Urinary bladder (tissue), 4 donors: ENCODE measurements around the gene KDELR3. TPM values are rescaled to one million over a fixed set of nuclear protein-coding genes. Genes with fewer than 3 reads are reported as not detected.

Experiments
- DNase-seq: peaks from one replicate; pipeline ENCODE4 v3.0.0-alpha.2; 2015; ENCODE audit errors: extremely low spot score
- H3K27ac ChIP-seq: one replicate; pipeline ENCODE4 v1.5.1; 2013; ENCODE audit warnings: low read depth, mild to moderate bottlenecking, moderate library complexity
- H3K36me3 ChIP-seq: one replicate; pipeline ENCODE4 v1.6.1; 2013; ENCODE audit warnings: mild to moderate bottlenecking, moderate library complexity; ENCODE audit not compliant: insufficient read depth
- H3K4me1 ChIP-seq: one replicate; pipeline ENCODE4 v1.6.1; 2013; ENCODE audit warnings: mild to moderate bottlenecking, moderate library complexity; ENCODE audit not compliant: insufficient read depth
- H3K4me3 ChIP-seq: one replicate; pipeline ENCODE4 v1.5.1; 2013; ENCODE audit warnings: low read depth, low read length
- WGBS: extraction: QIAGEN DNeasy Blood & Tissue Kit; methylation state at CpG from one replicate; pipeline ENCODE4 v1.1.7; 2013; 5-methylcytosine and 5-hydroxymethylcytosine counted together
- polyA plus RNA-seq: library from polyadenylated mRNA; stranded (reverse); fragments of 200-250 nt; gene quantifications from one replicate; pipeline ENCODE4 v1.2.3, GENCODE V29; 2013
- total RNA-seq: library from RNA; depleted of rRNA; stranded (reverse); fragments of >200 nt; gene quantifications from one replicate; pipeline ENCODE4 v1.2.3, GENCODE V29; 2014
- donor health status: healthy with polysubstance abuse.
- donor health status: healthy.

The KDELR3 gene
- total and polyA plus RNA-seq, 2 donors: 4.7 to 75.7 TPM

DNA sequence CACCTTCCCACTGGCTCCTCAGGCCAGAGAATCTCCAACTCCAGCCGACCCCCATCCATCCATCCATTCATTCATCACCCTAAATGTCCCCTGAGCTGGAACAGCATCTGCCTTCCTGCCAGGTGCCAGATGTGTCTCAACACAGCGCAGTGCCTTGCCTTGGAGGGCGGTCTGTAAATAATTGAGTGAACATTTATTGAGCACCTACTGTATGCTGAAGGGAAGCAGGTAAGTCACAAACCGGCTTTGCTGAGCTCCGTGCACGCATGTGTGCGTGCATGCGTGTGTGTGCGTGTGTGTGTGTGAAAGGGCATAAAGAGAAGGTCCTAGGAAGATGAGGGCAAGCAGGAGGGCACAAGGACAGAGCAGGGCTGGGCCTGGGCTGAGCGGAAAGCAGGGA, 23.1 kb upstream of the KDELR3 start:
- Histone ChIP-seq H3K36me3 (no peaks in the 10 kb centered on the region), H3K27ac (no peak overlapping the region), H3K4me1 (no peaks in the 10 kb centered on the region), H3K4me3 (no peak overlapping the region)
- DNase-seq: no peak
- WGBS: 91% methylated on average over 10 of the region's 10 CpGs

GRCh38 chr22:38446018-38446601, 21.8 kb upstream of the KDELR3 start:
- no peaks in the 10 kb centered on the region for H3K4me1 ChIP-seq
- 41% methylated on average over 9 of the region's 9 CpGs for WGBS
- no peaks in the 10 kb centered on the region for H3K36me3 ChIP-seq
- no peak for DNase-seq
- no peak overlapping the region for H3K4me3 ChIP-seq
- no peak overlapping the region for H3K27ac ChIP-seq

DNA sequence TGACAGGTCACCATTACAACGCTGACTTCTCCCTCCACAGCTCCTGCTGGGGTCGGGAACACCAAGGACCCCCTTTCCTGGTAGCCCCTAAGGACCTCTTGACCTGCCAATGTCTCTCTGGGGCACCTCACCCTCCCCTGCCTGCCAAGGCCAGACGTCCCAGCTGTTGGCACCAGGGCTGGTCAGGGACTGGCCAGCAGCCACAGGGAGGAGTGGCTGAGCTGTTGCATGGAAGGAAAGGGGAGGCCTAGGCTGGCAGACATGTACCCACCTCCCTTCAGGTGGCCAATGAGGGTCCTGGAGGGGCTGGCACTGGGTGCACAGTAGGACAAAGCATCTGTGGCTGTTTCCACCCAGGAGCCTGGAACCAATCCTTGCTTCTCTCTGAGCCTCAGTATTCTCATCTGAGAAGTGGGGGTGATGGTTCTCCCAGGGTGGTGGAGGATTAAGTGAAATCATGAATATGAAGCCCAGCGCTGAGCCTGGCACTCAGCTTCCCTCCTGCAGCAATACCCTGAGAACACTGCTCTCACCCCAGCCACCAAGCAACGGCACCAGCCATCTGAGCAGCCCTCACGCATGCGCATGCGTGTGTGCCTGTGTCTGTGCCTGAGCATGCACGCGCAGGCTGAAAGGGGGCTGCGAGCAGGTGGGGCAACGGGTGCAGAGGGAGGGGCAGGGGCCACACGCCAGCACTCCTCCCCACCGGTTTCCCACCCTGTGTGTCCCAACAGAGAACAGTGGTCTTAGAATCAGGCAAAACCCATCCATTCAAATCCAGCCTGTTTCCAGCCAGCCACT, 18.8 kb upstream of the KDELR3 start:
- no peak for DNase-seq
- Histone ChIP-seq H3K27ac (no peak overlapping the region), H3K4me1 (no peaks in the 10 kb centered on the region), H3K36me3 (no peaks in the 10 kb centered on the region), H3K4me3 (no peak overlapping the region)
- 80% methylated on average over 14 of the region's 14 CpGs for WGBS

DNA sequence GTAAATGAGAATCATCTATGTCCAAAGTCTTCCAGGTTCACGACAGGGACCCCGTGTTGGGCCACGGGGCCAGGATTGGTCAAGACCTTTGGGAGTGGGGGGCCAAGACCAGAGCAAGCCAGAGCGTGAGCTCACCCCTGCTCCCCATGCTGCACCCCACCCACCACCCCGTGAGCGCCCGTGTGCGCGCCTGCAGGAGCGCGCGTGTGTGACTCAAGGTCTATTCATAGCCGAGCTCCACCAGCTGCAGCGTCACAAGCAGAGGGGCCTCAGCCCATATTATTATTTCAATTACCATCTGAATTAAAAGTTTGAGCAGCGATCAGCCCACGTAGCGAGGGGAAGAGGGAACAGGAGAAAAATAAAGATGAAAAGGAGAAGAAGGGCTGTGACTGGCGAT, 18.1 kb upstream of the KDELR3 start:
- 74% methylated on average over 18 of the region's 18 CpGs for WGBS
- H3K4me3 ChIP-seq: no peak overlapping the region
- no peaks in the 10 kb centered on the region for H3K36me3 ChIP-seq
- no peak for DNase-seq
- no peak overlapping the region for H3K27ac ChIP-seq
- no peaks in the 10 kb centered on the region for H3K4me1 ChIP-seq

- no peak for DNase-seq
- Histone ChIP-seq H3K4me1 (no peaks in the 10 kb centered on the region), H3K36me3 (no peaks in the 10 kb centered on the region), H3K27ac (no peak overlapping the region), H3K4me3 (no peak overlapping the region)
- WGBS: 63% methylated on average over 11 of the region's 11 CpGs
Observed at GRCh38 chr22:38450234-38450797, 17.6 kb upstream of the KDELR3 start.

DNA sequence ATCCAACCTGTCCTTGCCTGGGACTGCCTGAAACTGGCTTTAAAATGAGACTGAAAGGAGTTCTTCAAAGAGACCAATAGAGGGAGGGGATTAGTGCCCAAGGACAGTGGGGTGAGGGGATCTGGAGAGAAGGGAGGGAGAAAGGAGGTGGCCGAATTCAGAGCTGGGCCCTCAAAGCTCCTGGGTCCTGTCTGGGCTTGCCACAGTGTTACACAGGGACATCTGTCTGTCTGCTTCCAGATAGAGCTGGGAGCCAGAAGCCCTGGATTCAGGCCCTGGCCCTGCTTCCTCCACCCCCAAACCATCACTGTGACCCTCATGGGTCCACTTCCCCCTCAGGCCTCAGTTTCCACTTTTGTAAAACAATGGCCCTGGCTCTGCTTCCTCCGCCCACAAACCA, 16.5 kb upstream of the KDELR3 start:
- WGBS: 91% methylated on average over 2 of the region's 2 CpGs

DNA sequence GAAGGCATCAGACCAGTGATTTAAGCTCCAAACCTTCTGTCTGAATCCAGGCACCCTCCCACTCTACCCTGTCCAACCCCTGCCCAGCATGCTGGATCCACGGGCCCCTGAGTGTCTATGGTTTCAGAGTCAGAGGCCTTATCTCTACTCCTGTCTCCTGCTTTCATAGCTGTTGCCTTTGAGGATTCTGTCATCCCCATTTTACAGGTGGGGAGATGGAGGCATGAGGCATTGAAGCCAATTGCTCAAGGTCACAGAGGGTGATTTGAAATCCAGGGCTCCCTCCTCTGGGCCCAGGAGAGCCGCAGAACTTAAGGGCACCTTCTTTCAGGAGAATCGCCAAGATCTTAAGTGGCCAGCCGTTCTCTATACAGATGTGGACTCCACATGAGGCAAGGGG, 16.0 kb upstream of the KDELR3 start:
- 85% methylated on average over 4 of the region's 4 CpGs for WGBS
- no peak overlapping the region for H3K27ac ChIP-seq
- H3K4me3 ChIP-seq: no peak overlapping the region
- no peaks in the 10 kb centered on the region for H3K36me3 ChIP-seq
- DNase-seq: no peak
- no peaks in the 10 kb centered on the region for H3K4me1 ChIP-seq

More for the DNA sequence above, 16.5 kb upstream of the KDELR3 start:
- Histone ChIP-seq H3K4me1 (no peaks in the 10 kb centered on the region), H3K36me3 (no peaks in the 10 kb centered on the region), H3K27ac (no peak overlapping the region), H3K4me3 (no peak overlapping the region)
- DNase-seq: no peak

DNA sequence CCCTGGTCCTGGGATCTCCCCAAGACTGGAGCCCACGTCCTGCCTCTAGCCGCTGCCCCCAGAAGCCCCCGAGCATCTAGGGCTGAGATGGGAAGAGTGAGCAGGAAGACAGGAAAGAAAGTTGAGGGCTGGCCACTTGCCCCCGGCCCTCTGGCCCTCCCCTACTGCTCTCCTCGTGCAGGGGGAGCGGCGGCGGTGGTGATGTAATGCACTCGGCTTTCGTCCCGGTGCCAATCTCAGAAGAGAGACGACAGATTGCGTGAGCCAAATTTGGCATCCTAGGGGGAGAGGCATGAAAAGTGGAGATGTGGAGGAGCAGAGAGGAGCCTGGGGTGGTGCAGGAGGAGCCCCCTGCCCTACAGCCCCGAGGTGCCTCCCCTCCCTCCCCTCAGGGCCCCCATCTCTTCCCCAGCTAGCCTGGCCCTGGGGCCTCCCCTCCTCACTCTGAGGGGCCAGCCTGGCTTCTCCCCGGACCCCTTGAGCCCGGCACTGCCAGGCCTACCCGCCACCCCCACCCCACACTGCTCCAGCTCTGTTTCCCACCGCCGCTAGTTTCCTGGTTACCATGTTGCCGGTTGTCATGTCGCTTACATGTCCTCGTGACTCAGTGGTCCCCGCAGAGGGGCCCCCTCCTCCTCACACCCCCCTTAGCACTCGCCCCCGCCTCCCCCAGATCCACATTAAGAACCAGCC, 15.4 kb upstream of the KDELR3 start:
- Histone ChIP-seq H3K36me3 (no peaks in the 10 kb centered on the region), H3K27ac (no peak overlapping the region), H3K4me1 (no peaks in the 10 kb centered on the region), H3K4me3 (no peak overlapping the region)
- WGBS: 27% methylated on average over 25 of the region's 25 CpGs
- DNase-seq: no peak

GRCh38 chr22:38453066-38453672, 14.7 kb upstream of the KDELR3 start:
- Histone ChIP-seq H3K27ac (no peak overlapping the region), H3K4me1 (no peaks in the 10 kb centered on the region), H3K36me3 (no peaks in the 10 kb centered on the region), H3K4me3 (no peak overlapping the region)
- 83% methylated on average over 11 of the region's 11 CpGs for WGBS
- no peak for DNase-seq

DNA sequence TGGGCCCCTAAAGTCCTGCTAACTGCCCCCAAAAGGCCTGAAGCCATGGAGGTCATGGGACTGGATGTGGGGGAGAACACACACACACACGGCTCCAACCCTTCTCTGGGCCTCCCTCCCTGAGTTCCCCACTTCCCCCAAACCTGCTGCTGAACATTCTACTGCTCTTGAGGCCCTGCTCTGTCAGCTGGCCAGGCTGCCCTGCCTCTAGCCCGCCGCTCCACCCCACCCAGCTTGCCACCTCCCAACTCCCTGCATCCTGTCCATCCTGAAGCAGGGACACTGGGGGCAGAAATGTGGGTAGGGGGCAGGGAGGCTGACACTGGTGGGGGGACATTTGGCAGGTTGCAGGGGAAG, 13.9 kb upstream of the KDELR3 start:
- no peak for DNase-seq
- Histone ChIP-seq H3K36me3 (no peaks in the 10 kb centered on the region), H3K4me3 (no peak overlapping the region), H3K4me1 (no peaks in the 10 kb centered on the region), H3K27ac (no peak overlapping the region)
- WGBS: 74% methylated on average over 3 of the region's 3 CpGs

GRCh38 chr22:38454353-38455075, 13.4 kb upstream of the KDELR3 start:
- WGBS: 10% methylated on average over 67 of the region's 67 CpGs
- Histone ChIP-seq H3K4me1 (no peaks in the 10 kb centered on the region), H3K27ac (no peak overlapping the region), H3K36me3 (no peaks in the 10 kb centered on the region), H3K4me3 (peak overlapping the region; percentile 47)
- no peak for DNase-seq

DNA sequence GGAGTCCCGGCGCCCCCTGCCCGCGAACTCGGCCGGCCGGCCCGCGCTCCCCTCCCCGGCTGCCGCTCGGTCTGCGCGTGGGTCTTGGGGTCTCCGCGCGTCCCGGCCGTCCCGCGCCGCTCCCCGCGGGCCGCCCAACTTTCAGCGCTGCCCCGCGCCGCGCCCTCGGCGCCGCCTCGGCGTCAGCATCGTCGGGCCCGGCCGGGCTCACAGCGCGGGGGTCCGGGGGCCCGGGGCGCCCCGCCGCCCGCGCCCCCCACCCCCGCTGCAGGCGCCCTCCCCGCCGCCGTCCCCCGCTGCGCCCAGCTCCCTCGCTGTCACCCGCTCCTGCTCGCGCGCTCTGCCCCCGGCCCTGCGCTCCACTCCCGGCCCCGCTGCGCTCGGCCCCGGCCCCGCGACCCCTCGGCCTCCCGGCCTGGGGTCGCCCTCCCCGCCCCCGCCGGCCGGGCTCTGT, 12.8 kb upstream of the KDELR3 start, which contains the start of gene KCNJ4:
Gene KCNJ4, minus strand, starts transcription at position 124 of the 454 bp plus-strand sequence. CDS start 27,067 bp downstream, outside the sequence.
- Histone ChIP-seq H3K4me3 (peak within 1 kb of the TSS; percentile 47), H3K27ac (no peak within 1 kb of the TSS), H3K4me1 (no peaks in the 10 kb centered on the region), H3K36me3 (no peaks in the 10 kb centered on the region)
- WGBS: 1% methylated on average over 71 of the region's 76 CpGs
- DNase-seq: no peak
